NCI-H748 (cell line): ENCODE results near the gene ERCC2.

Experiments used
- DNase-seq: peaks from one replicate; lab custom pipeline; 2025; ENCODE audit not compliant: unreplicated experiment; lab: John Stamatoyannopoulos, UW

Gene ERCC2

GRCh38 chr19:45402298-45403061, 32.1 kb upstream of the ERCC2 start:
- no peak for DNase-seq

DNA sequence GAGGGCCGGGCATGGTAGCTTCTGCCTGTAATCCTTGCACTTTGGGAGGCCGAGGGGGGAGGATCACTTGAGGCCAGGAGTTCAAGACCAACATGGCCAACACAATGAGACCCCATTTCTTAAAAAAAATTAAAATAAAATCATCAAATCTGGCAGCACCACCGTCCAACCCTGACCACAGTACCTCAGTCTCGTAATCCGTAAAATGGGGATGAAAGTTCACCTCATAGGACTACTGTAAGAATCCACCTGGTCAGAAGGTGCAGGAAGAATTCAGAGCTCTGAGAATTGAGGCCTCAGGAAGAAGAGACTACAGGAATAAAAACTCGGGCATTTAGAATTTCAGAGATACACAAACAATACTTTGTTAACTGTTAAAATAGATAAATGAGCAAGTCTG, 31.4 kb upstream of the ERCC2 start:
- no peak for DNase-seq

DNA sequence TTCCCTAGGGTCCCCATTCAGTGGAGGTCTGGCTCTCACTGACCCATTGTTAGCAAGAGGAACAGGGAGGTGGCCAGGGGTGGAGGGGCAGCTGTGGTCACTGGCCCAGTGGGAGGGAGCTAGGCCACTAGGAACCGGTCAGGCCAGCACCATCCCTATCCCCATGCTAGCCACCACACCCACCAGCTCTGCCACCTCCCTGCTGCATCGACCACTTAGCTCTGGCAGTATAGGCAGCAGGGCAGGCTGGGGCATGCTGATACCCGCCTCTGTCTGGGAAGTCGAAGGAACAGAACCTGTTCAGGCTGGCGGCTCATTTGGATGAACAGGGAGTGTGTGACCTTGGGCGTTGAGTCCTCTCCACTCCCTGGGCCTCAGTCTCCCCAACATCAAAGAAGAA, 29.8 kb upstream of the ERCC2 start:
- peak; percentile 54 for DNase-seq

DNA sequence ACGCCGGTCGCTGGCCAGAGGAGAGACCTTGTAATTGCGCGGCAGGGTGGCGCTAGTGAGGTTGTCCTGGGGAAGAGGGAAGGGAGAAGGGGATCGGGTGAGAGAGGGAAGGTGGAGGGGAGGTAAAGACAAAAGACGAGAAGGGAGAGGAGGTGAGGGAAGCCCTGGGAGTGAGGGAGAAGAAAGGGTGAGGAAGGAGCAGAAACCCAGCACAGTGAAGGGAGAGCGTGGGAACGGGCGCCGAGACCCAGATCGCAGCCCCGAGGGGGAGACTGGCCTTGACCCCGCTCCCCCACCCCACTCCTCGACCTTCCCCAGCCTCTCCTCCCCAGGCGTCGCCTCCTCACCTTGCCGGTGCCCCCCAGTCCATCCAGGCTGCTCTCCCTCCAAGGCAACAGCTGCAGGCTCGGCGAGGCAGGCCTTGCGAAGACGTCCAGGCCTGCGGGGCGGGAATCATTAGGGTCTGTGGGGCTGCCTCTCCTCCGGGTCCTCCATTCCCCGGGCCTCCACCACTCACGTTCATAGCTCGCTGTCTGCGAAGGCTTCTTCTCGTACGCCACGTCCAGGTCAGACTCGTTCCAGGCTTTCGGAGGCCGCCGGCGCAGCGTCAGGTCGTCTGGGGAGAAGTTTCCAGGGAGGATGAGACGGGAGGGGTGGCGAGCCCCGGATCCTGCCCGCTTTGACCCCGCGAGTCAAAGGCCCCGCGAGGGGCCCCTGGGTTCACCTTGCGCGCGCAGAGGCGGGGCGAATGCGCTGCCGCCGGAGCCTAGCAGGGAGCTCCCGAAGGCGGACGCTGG, 25.6 kb upstream of the ERCC2 start:
- no peak for DNase-seq

DNA sequence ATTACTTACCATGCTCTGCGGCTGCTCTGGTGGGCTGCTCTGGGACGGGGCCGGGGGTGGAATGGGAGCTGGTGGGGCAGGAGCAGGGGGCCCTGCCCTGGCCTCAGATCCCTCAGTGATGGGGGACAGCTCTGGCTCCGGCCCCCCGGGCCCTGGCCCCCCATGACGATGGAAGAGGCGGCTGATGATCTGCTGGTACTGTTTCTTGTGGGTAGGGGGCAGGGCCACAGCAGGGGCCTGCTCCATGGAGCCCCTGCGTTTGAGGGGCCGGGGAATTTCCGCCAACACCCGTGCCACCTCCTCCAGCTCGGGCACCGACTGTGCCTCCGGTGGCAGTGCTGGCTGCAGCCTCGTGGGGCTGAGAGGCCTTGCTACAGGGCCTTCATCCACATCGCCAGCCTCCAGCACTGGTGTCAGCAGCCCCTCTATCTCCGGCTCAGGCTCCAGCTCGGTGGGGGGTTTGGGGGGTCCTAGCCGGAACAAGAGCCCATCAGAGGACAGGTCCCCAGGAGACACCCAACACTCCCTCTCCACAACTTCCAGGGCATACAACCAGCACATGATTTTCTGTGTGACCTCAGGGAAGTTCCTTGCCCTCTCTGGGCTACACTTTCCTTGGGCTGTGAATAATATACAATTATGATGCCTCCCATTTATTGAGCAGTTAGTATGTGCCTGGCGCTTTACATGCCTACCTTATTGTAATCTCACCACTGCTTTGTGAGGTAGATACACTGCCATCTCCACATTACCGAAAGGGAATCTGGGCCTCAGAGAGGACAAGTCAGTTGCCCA, 21.7 kb upstream of the ERCC2 start:
- no peak for DNase-seq

- peak; percentile 27 for DNase-seq
These were observed 21.0 kb upstream of the ERCC2 start for GRCh38 chr19:45391346-45391745.

DNA sequence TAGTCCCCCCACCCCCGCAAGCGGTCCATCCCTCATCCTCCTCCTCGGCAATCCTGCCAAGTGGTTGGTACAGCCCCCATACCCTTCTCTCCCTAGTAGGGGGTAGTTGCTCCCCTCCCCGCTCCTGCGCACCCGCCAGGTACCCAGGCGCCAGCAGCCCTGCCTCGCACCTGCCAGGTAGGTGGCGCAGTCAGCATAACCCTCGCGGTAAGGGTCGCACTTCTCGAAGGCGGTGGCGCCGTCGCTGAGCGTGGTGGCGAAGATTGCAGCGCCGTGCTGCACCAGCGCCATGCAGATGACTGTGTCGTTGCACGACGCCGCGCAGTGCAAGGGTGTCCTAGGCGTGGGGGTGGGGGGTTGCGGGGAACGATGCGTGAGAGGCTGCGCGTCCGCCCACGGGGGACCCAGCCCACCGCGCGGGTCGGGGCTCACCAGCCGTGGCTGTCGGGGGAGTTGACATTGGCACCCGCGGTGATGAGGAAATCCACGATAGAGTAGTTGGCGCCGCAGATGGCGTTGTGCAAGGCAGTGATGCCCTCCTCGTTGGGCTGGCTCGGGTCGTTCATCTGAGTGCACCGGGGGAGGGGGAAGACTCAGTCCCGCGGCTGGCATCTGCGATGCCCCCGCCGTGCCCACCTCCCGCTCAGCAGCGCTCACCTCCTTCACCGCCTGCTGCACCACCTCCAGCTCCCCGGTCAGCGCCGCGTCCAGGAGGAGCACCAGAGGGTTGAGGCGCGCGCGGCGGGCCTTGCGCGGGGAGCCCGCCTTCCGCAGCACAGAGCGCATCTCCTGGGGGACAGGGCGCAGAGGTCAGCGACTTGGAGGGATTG, 15.2 kb upstream of the ERCC2 start:
- DNase-seq, result peak; percentile 81

GRCh38 chr19:45382426-45382825, 12.1 kb upstream of the ERCC2 start:
- DNase-seq, result no peak

- DNase-seq, result no peak
These were observed 9.7 kb upstream of the ERCC2 start for GRCh38 chr19:45380107-45380506.

DNA sequence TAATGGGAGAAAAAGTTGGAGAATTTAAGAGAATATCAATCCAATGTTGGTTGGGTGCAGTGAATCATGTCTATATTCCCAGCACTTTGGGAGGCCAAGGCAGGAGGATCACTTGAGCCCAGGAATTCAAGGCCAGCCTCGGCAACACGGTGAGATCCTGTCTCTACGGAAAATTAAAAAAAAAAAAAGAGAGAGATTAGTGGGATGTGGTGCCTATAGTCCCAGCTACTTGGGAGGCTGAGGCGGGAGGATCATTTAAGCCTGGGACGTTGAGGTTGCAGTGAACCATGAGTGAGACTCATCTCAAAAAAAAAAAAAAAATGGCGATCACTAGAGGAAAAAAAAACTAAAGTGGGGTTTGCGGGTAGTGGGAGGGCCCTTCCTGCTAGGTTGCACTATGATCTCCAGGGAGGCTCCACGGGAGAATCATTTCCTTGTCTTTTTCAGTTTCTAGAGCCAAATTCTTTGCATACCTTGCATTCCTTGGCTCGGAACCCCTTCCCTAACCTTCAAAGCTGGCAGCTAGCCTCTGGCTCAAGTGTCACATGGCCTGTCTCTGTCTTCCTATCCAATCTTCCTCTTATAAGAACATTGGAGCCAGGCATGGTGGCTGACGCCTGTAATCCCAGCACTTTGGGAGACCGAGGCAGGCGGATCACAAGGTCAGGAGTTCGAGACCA, 5.8 kb upstream of the ERCC2 start:
- no peak for DNase-seq

GRCh38 chr19:45368737-45369340, 1.5 kb downstream of the ERCC2 start:
- DNase-seq, result no peak

DNA sequence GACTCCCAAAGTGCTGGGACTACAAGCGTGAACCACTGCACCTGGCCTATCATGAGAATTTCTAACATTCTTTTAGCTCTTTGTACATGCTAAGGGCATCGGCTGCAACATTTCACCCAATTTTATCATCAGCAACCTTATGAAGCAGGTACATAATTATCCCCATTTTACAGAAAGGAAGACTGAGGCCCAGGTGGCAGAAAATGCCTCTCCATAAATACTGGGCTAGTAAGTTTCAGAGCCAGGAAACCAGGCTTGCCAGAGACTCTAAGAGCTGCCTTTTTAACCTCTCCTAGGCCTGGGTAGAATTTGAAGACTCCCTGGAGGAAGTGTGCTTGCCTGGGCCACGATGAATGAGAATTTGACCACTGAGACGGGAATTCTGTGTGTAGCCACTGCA, 2.2 kb downstream of the ERCC2 start:
- no peak for DNase-seq

- no peak for DNase-seq
These were observed 5.7 kb downstream of the ERCC2 start for GRCh38 chr19:45364696-45365095.

- DNase-seq, result no peak
These were observed 6.4 kb downstream of the ERCC2 start for GRCh38 chr19:45363861-45364459.

GRCh38 chr19:45362291-45362690, 8.1 kb downstream of the ERCC2 start:
- no peak for DNase-seq

GRCh38 chr19:45361608-45362007, 8.8 kb downstream of the ERCC2 start:
- no peak for DNase-seq

GRCh38 chr19:45358213-45358792, 12.1 kb downstream of the ERCC2 start:
- DNase-seq, result no peak

DNA sequence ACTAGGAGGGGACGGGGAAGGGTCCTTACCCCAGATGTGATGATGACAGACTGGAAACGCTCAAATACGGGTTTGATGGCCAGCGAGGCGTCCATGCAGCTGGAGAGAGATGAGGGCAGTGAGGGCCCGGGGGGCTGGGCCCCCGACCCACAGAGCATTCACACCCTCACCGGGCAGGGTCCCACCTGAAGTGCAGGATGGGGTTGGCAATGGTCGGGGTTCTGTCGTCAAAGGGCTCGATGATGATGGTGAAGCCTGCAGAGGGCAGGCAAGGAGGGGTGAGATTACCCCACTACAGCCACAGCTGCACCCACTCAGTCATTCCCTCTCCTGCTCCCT, 13.0 kb downstream of the ERCC2 start:
- no peak for DNase-seq

DNA sequence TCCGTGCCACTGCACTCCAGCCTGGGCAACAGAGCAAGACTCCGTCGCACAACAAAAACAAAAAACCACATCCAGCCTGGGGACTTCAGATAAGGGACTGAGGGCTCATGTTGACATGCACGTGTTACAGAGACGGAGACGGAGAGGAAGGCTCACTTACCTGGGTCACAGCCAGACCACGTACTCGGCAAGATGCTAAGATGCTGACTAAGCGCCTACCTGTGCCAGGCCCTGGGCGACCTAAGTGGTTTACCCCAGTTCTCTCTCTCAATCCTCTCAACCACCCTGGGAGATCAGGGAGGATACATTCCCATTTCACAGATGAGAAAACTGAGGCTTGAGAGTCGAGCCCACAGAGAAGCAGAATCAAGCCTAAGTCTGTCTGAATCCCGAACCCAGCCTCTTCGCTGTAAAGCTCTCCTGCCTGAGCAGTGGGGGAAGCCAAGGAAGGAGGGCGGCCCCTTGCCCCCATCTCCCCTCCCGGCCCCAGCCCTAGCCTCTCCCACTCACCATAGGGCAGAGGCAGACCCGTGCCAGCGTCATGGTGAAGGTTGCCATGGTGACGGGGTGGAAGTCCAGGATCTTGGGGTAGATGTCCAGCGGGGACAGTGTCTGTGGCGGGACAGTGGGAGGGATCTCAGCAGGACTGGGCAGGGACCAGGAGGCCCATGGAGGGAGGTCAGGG, 13.5 kb downstream of the ERCC2 start:
- no peak for DNase-seq
